ENCODE measurements around the gene ZNF384.
A peak's percentile ranks its signal among the peaks of the same experiment; 100 is the strongest.
"Not testable (repeated sequence)": the region's sequence is repeated elsewhere in the genome, so short reads cannot be mapped to it uniquely, and the experiment has no call there.

The ZNF384 gene

GRCh38 chr12:6708960-6709394, 19.8 kb upstream of the ZNF384 start:
- no peak for ATAC-seq (ENCODE audit: low read depth)
- peak overlapping the region; percentile 28 for H3K4me3 Mint-ChIP-seq
- no peak for DNase-seq (ENCODE audit: low spot score in 2 of 2)
- H3K27ac Mint-ChIP-seq: no peak overlapping the region
- no peaks in the 10 kb centered on the region for H3K36me3 Mint-ChIP-seq
- peaks cover 16% of the 10 kb centered on the region for H3K27me3 Mint-ChIP-seq
- no peaks in the 10 kb centered on the region for H3K9me3 Mint-ChIP-seq
- no peaks in the 10 kb centered on the region for H3K4me1 Mint-ChIP-seq

GRCh38 chr12:6708351-6708750, 19.2 kb upstream of the ZNF384 start:
- not testable (repeated sequence) for H3K9me3 Mint-ChIP-seq; H3K27ac Mint-ChIP-seq; H3K4me3 Mint-ChIP-seq; H3K36me3 Mint-ChIP-seq; H3K4me1 Mint-ChIP-seq; DNase-seq (ENCODE audit: low spot score in 2 of 2); ATAC-seq (ENCODE audit: low read depth)
- peaks cover 20% of the 10 kb centered on the region for H3K27me3 Mint-ChIP-seq

GRCh38 chr12:6703631-6704030, 14.5 kb upstream of the ZNF384 start:
- no peaks in the 10 kb centered on the region for H3K9me3 Mint-ChIP-seq
- H3K27me3 Mint-ChIP-seq: peaks cover 32% of the 10 kb centered on the region
- ATAC-seq (ENCODE audit: low read depth): no peak
- peaks cover 5% of the 10 kb centered on the region for H3K36me3 Mint-ChIP-seq
- no peak overlapping the region for H3K4me3 Mint-ChIP-seq
- no peak for DNase-seq (ENCODE audit: low spot score in 2 of 2)
- no peak overlapping the region for H3K27ac Mint-ChIP-seq
- H3K4me1 Mint-ChIP-seq: peaks cover 17% of the 10 kb centered on the region

- no peak for ATAC-seq (ENCODE audit: low read depth)
- Mint-ChIP-seq H3K9me3 (no peaks in the 10 kb centered on the region), H3K27me3 (peaks cover 33% of the 10 kb centered on the region), H3K4me3 (peak overlapping the region; percentile 73), H3K27ac (no peak overlapping the region), H3K36me3 (peaks cover 5% of the 10 kb centered on the region), H3K4me1 (peaks cover 29% of the 10 kb centered on the region)
- no peak for DNase-seq (ENCODE audit: low spot score in 2 of 2)
Observed at GRCh38 chr12:6701078-6701768, 12.0 kb upstream of the ZNF384 start.

GRCh38 chr12:6700646-6701051, 11.5 kb upstream of the ZNF384 start, which contains the start of gene PIANP:
TSS of gene PIANP (minus strand) at chr12:6700815. CDS start at chr12:6698061, 2,754 bp downstream.
- DNase-seq (ENCODE audit: low spot score in 2 of 2): peak; percentile 35 to 49
- H3K27ac Mint-ChIP-seq: peak within 1 kb of the TSS; percentile 71
- H3K4me1 Mint-ChIP-seq: peaks cover 34% of the 10 kb centered on the region
- no peaks in the 10 kb centered on the region for H3K9me3 Mint-ChIP-seq
- H3K27me3 Mint-ChIP-seq: peaks cover 33% of the 10 kb centered on the region
- peak; percentile 49 for ATAC-seq (ENCODE audit: low read depth)
- peaks cover 5% of the 10 kb centered on the region for H3K36me3 Mint-ChIP-seq
- H3K4me3 Mint-ChIP-seq: peak within 1 kb of the TSS; percentile 75

- DNase-seq (ENCODE audit: low spot score in 2 of 2): peak in 1 of 2 donors; percentile 32
- H3K27ac Mint-ChIP-seq: no peak overlapping the region
- H3K4me1 Mint-ChIP-seq: peaks cover 36% of the 10 kb centered on the region
- H3K27me3 Mint-ChIP-seq: peaks cover 30% of the 10 kb centered on the region
- H3K4me3 Mint-ChIP-seq: peak overlapping the region; percentile 75
- H3K9me3 Mint-ChIP-seq: no peaks in the 10 kb centered on the region
- peaks cover 5% of the 10 kb centered on the region for H3K36me3 Mint-ChIP-seq
- ATAC-seq (ENCODE audit: low read depth): no peak
Observed at GRCh38 chr12:6699989-6700645, 10.9 kb upstream of the ZNF384 start.

GRCh38 chr12:6699259-6699988, 10.2 kb upstream of the ZNF384 start:
- DNase-seq (ENCODE audit: low spot score in 2 of 2) (no peak), ATAC-seq (ENCODE audit: low read depth) (no peak)
- Mint-ChIP-seq H3K4me3 (peak overlapping the region; percentile 75), H3K27ac (peak overlapping the region; percentile 71), H3K36me3 (peaks cover 5% of the 10 kb centered on the region), H3K4me1 (peaks cover 41% of the 10 kb centered on the region), H3K9me3 (no peaks in the 10 kb centered on the region), H3K27me3 (peaks cover 27% of the 10 kb centered on the region)

GRCh38 chr12:6698352-6699046, 9.3 kb upstream of the ZNF384 start:
- Mint-ChIP-seq H3K9me3 (no peaks in the 10 kb centered on the region), H3K27me3 (peaks cover 23% of the 10 kb centered on the region), H3K4me3 (no peak overlapping the region), H3K4me1 (peaks cover 41% of the 10 kb centered on the region), H3K36me3 (peaks cover 5% of the 10 kb centered on the region), H3K27ac (no peak overlapping the region)
- ATAC-seq (ENCODE audit: low read depth) (no peak), DNase-seq (ENCODE audit: low spot score in 2 of 2) (no peak)

- no peak for DNase-seq (ENCODE audit: low spot score in 2 of 2)
- Mint-ChIP-seq H3K4me3 (no peak overlapping the region), H3K27me3 (peaks cover 19% of the 10 kb centered on the region), H3K4me1 (peaks cover 41% of the 10 kb centered on the region), H3K27ac (no peak overlapping the region), H3K36me3 (peaks cover 5% of the 10 kb centered on the region), H3K9me3 (no peaks in the 10 kb centered on the region)
- no peak for ATAC-seq (ENCODE audit: low read depth)
Observed at GRCh38 chr12:6697584-6698351, 8.6 kb upstream of the ZNF384 start.

- Mint-ChIP-seq H3K27me3 (peaks cover 15% of the 10 kb centered on the region), H3K36me3 (peaks cover 3% of the 10 kb centered on the region), H3K4me3 (no peak overlapping the region), H3K9me3 (no peaks in the 10 kb centered on the region), H3K4me1 (peaks cover 41% of the 10 kb centered on the region), H3K27ac (peak overlapping the region; percentile 15)
- peak; percentile 91 for ATAC-seq (ENCODE audit: low read depth)
- peak; percentile 39 to 56 for DNase-seq (ENCODE audit: low spot score in 2 of 2)
Observed at GRCh38 chr12:6696690-6697583, 7.8 kb upstream of the ZNF384 start.

- peaks cover 3% of the 10 kb centered on the region for H3K36me3 Mint-ChIP-seq
- H3K4me3 Mint-ChIP-seq: no peak overlapping the region
- H3K27me3 Mint-ChIP-seq: peaks cover 9% of the 10 kb centered on the region
- no peak overlapping the region for H3K27ac Mint-ChIP-seq
- H3K4me1 Mint-ChIP-seq: peaks cover 35% of the 10 kb centered on the region
- no peak for ATAC-seq (ENCODE audit: low read depth)
- no peak for DNase-seq (ENCODE audit: low spot score in 2 of 2)
- no peaks in the 10 kb centered on the region for H3K9me3 Mint-ChIP-seq
Observed at GRCh38 chr12:6695313-6696045, 6.3 kb upstream of the ZNF384 start.

GRCh38 chr12:6694701-6695100, 5.5 kb upstream of the ZNF384 start:
- H3K27me3 Mint-ChIP-seq: peaks cover 9% of the 10 kb centered on the region
- ATAC-seq (ENCODE audit: low read depth) (no peak), DNase-seq (ENCODE audit: low spot score in 2 of 2) (no peak)
- peaks cover 39% of the 10 kb centered on the region for H3K4me1 Mint-ChIP-seq
- no peak overlapping the region for H3K4me3 Mint-ChIP-seq
- H3K27ac Mint-ChIP-seq: no peak overlapping the region
- H3K9me3 Mint-ChIP-seq: no peaks in the 10 kb centered on the region
- peaks cover 3% of the 10 kb centered on the region for H3K36me3 Mint-ChIP-seq

Data from memory B cell (primary cell).